RWPE2 (cell line): ENCODE results near the gene CDC42EP4.

Source experiments
- ATAC-seq: fragments of 200-7000 bp; cut with Tn5 transposase; 3 replicates; pipeline ENCODE4 v1.9.1; 2021; ENCODE audit warnings: low read depth
- DNase-seq: peaks from one replicate; pipeline ENCODE4 v3.0.0-alpha.2; 2020; ENCODE audit warnings: low spot score
- H3K27ac ChIP-seq: fragments of 450-650 bp; 2 replicates; pipeline ENCODE4 v1.5.1; 2017; ENCODE audit warnings: mild to moderate bottlenecking; ENCODE audit not compliant: poor library complexity, severe bottlenecking
- H3K27me3 ChIP-seq: fragments of 250-450 bp; sonication (Bioruptor Pico); 2 replicates; pipeline ENCODE4 v1.5.1; 2021; ENCODE audit warnings: mild to moderate bottlenecking, moderate library complexity; ENCODE audit not compliant: insufficient read depth, poor library complexity, severe bottlenecking
- H3K36me3 ChIP-seq: fragments of 250-450 bp; sonication (Bioruptor Pico); 2 replicates; pipeline ENCODE4 v1.5.1; 2020; ENCODE audit warnings: low read depth, mild to moderate bottlenecking, moderate library complexity
- H3K4me1 ChIP-seq: fragments of 250-450 bp; sonication (Bioruptor Pico); 2 replicates; pipeline ENCODE4 v1.5.1; 2021; ENCODE audit warnings: mild to moderate bottlenecking, moderate library complexity; ENCODE audit not compliant: insufficient read depth, poor library complexity, severe bottlenecking
- H3K4me3 ChIP-seq: fragments of 250-450 bp; sonication (Bioruptor Pico); 2 replicates; pipeline ENCODE4 v1.5.1; 2021; ENCODE audit warnings: mild to moderate bottlenecking, moderate library complexity; ENCODE audit not compliant: severe bottlenecking
- H3K9me3 ChIP-seq: fragments of 250-450 bp; sonication (Bioruptor Pico); 2 replicates; pipeline ENCODE4 v1.5.1; 2021; ENCODE audit warnings: mild to moderate bottlenecking, moderate library complexity; ENCODE audit not compliant: severe bottlenecking
- TF ChIP-seq, protein P1 (sequence below): fragments of 450-650 bp; IDR thresholded peaks from one replicate; pipeline ENCODE4 v1.5.1; 2017; ENCODE audit warnings: mild to moderate bottlenecking, moderate library complexity; ENCODE audit not compliant: poor library complexity, severe bottlenecking

CDC42EP4 gene

GRCh38 chr17:73281928-73282327, 29.9 kb downstream of the CDC42EP4 start:
- TF ChIP-seq, protein P1, sequence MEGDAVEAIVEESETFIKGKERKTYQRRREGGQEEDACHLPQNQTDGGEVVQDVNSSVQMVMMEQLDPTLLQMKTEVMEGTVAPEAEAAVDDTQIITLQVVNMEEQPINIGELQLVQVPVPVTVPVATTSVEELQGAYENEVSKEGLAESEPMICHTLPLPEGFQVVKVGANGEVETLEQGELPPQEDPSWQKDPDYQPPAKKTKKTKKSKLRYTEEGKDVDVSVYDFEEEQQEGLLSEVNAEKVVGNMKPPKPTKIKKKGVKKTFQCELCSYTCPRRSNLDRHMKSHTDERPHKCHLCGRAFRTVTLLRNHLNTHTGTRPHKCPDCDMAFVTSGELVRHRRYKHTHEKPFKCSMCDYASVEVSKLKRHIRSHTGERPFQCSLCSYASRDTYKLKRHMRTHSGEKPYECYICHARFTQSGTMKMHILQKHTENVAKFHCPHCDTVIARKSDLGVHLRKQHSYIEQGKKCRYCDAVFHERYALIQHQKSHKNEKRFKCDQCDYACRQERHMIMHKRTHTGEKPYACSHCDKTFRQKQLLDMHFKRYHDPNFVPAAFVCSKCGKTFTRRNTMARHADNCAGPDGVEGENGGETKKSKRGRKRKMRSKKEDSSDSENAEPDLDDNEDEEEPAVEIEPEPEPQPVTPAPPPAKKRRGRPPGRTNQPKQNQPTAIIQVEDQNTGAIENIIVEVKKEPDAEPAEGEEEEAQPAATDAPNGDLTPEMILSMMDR, result no peak
- Histone ChIP-seq H3K4me3 (no peak overlapping the region), H3K4me1 (peaks cover 5% of the 10 kb centered on the region), H3K36me3 (peaks cover 31% of the 10 kb centered on the region), H3K27me3 (no peaks in the 10 kb centered on the region), H3K27ac (no peak overlapping the region), H3K9me3 (no peaks in the 10 kb centered on the region)
- ATAC-seq (no peak), DNase-seq (no peak)

DNA sequence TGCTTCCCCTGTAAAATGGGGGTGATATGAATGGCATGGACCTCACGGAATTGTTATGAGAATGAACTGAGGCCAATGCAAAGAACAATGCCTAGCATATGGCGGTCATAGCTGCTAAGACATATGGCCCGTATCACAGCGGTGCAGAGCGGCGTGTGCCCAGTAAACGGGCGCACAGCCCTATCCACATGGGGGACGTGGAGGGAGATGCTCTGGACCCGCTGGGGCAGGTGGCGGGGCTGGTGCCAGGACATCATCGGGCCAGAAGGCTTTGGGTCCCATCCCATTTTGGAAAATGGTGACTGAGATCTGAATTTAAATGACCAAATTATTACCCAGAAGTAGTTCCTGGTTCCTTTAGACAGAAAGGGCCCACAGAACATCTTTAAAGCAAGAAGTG, 31.6 kb downstream of the CDC42EP4 start:
- Histone ChIP-seq H3K4me1 (no peaks in the 10 kb centered on the region), H3K36me3 (peaks cover 17% of the 10 kb centered on the region), H3K27ac (no peak overlapping the region), H3K27me3 (no peaks in the 10 kb centered on the region), H3K4me3 (no peak overlapping the region), H3K9me3 (no peaks in the 10 kb centered on the region)
- TF ChIP-seq, protein P1, result no peak
- DNase-seq (no peak), ATAC-seq (no peak)

DNA sequence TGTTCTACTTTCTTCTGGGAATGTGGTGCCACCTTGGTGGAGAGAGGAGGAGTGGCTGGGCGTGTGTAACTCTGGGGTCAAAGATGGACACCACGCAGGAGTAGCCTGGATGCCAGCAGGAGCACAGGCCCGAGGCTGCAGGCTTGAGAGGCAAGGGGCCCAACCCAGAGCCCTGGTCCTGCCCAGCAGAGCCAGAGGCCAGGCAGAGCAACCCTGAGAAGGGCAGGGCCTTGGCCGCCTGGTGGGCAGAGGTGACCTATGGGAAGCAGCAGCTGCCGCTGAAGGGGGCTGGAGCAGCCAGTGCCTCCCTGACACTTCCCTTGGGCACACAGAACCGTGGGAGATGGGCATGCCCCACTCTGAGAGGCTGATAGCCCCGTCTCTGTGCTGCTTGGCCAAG, 32.1 kb downstream of the CDC42EP4 start:
- TF ChIP-seq, protein P1, result no peak
- no peaks in the 10 kb centered on the region for H3K4me1 ChIP-seq

GRCh38 chr17:73278465-73279453, 33.0 kb downstream of the CDC42EP4 start:
- DNase-seq (no peak), ATAC-seq (peak; percentile 43; the same call in 2 of the 3 replicates)
- Histone ChIP-seq H3K9me3 (no peaks in the 10 kb centered on the region), H3K4me1 (no peaks in the 10 kb centered on the region), H3K27ac (no peak overlapping the region), H3K36me3 (peaks cover 3% of the 10 kb centered on the region), H3K4me3 (no peak overlapping the region), H3K27me3 (no peaks in the 10 kb centered on the region)
- TF ChIP-seq, protein P1, result no peak

More for the DNA sequence above, 32.1 kb downstream of the CDC42EP4 start:
- no peak overlapping the region for H3K27ac ChIP-seq
- H3K4me3 ChIP-seq, result no peak overlapping the region
- DNase-seq, result no peak
- no peak for ATAC-seq
- H3K9me3 ChIP-seq, result no peaks in the 10 kb centered on the region
- H3K36me3 ChIP-seq, result peaks cover 12% of the 10 kb centered on the region
- no peaks in the 10 kb centered on the region for H3K27me3 ChIP-seq

DNA sequence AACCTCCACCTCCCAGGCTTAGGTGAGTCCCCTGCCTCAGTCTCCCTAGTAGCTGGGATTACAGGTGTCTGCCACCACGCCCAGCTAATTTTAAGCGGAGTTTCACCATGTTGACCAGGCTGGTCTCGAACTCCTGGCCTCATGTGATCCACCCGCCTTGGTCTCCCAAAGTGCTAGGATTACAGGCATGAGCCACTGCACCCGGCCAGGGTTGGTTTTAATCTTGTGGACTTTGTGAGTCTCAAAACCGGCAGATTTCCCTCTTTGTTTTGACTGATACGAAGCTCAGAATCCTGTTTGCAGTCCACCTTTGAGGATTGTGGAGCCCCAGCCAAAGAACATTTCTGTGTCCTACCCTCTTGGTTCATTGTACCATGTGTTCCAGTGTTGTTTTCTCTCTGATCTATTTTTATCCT, 33.7 kb downstream of the CDC42EP4 start:
- no peak for ATAC-seq
- H3K27me3 ChIP-seq, result no peaks in the 10 kb centered on the region

More for the DNA sequence above, 33.7 kb downstream of the CDC42EP4 start:
- H3K4me1 ChIP-seq, result no peaks in the 10 kb centered on the region
- no peak overlapping the region for H3K4me3 ChIP-seq
- H3K9me3 ChIP-seq, result no peaks in the 10 kb centered on the region
- no peak for DNase-seq
- no peak overlapping the region for H3K27ac ChIP-seq
- TF ChIP-seq, protein P1, result no peak
- no peaks in the 10 kb centered on the region for H3K36me3 ChIP-seq
